ENCODE measurements around the gene ITGA8. TPM values are rescaled to one million over a fixed set of nuclear protein-coding genes. Genes with fewer than 3 reads are reported as not detected.
A peak's percentile ranks its signal among the peaks of the same experiment; 100 is the strongest.

ITGA8 gene
- total and polyA plus RNA-seq, 9 of the 15 experiments (the other 6 are each of a cell fraction or from before 2014, with no cell fraction given): 0.01 to 0.07 (median 0.04) TPM; not detected in 5

GRCh38 chr10:15652117-15652516, 67.6 kb downstream of the ITGA8 start:
- CTCF ChIA-PET (ENCODE audit: low intra/inter-chr PET ratio): no interaction called here
- 45% methylated on average over 7 of the region's 7 CpGs for WGBS (ENCODE audit: insufficient coverage, low coverage, missing lambda C conversion rate)

GRCh38 chr10:15651175-15651574, 68.5 kb downstream of the ITGA8 start:
- ATAC-seq: peak; percentile 50; the same call in 1 of the 3 replicates
- Histone ChIP-seq H3K4me2 (ENCODE audit: insufficient read depth, low read length) (0 out of 2 replicates have a peak overlapping the region, but pooled peaks have one; percentile 19), H3K4me1 (replicated peaks in 1 of 2; ENCODE audit: control insufficient read depth in 2 of 2, insufficient read depth in 2 of 2, low read length in 2 of 2) (peaks cover 0 to 3% of the 10 kb centered on the region in 2 experiments; a peak in 1 of 5 replicates), H3K9me1 (ENCODE audit: control insufficient read depth, insufficient read depth, low read length) (no peaks in the 10 kb centered on the region), H3K27ac (ENCODE audit: extremely low read depth, low read depth, low read length) (no peak overlapping the region), H2AFZ (ENCODE audit: low read depth, low read length) (peak overlapping the region; percentile 2; the same call in 1 of the 2 replicates), H3K9me3 (replicated peaks; ENCODE audit: control insufficient read depth, insufficient read depth, low read depth, low read length) (no peaks in the 10 kb centered on the region), H3K9ac (ENCODE audit: insufficient read depth in 1 of 2, low read depth in 2 of 2, low read length in 2 of 2) (no peak overlapping the region), H3K36me3 (ENCODE audit: control insufficient read depth, insufficient read depth, low read length) (no peaks in the 10 kb centered on the region), H4K20me1 (replicated peaks; ENCODE audit: control insufficient read depth, insufficient read depth, low read length) (no peaks in the 10 kb centered on the region), H3K27me3 (ENCODE audit: control insufficient read depth in 2 of 2, insufficient read depth in 2 of 2, low read length in 2 of 2) (peaks cover 0 to 3% of the 10 kb centered on the region in 2 experiments; a peak in 1 of 5 replicates), H3K4me3 (no peak overlapping the region), H3K79me2 (ENCODE audit: control insufficient read depth, insufficient read depth, low read length) (no peaks in the 10 kb centered on the region)
- peak in 2 of 4 experiments; percentile 17 to 19 for DNase-seq (ENCODE audit: extremely low read depth in 1 of 4, low spot score in 3 of 4)
- 2% methylated on average over 6 of the region's 6 CpGs for WGBS (ENCODE audit: insufficient coverage, low coverage, missing lambda C conversion rate)
- in situ Hi-C loops (cut with MboI) (no loop called here), intact Hi-C loops (cut with micrococcal nuclease) (loop anchor here (2.0 to 10.0 kb wide), 3 partner anchors 62 to 216 kb away; no protein-coding TSS in a partner anchor)
- peak; percentile 63 for FAIRE-seq
- no TSS peak for BruUV-seq (replicated peaks)
- ChIA-PET POLR2A (interaction anchor here (0.9 to 1.4 kb wide), 3 partner anchors 19 to 53 kb away, joined by 3 read pairs; no protein-coding TSS in a partner anchor), CTCF (ENCODE audit: low intra/inter-chr PET ratio) (no interaction called here)
- 0 out of 2 replicates have a peak, but pooled peaks have one; percentile 23 for TF ChIP-seq ZKSCAN8 (CRISPR knock-in tag; IDR thresholded peaks at IDR 0.05)
- peak; percentile 26; the same call in 1 of the 2 replicates for TF ChIP-seq ARID1B (IDR thresholded peaks at IDR 0.05)
- peak; percentile 76 for TF ChIP-seq ZNF311 (CRISPR knock-in tag; IDR thresholded peaks at IDR 0.05)
- TF ChIP-seq POLR2H (tag; IDR thresholded peaks at IDR 0.05; ENCODE audit: low read depth): 0 out of 2 replicates have a peak, but pooled peaks have one; percentile 50
- no peak for TF ChIP-seq TGIF2 (CRISPR knock-in tag; IDR thresholded peaks at IDR 0.05)
- TF ChIP-seq HMBOX1 (IDR thresholded peaks at IDR 0.05): 0 out of 2 replicates have a peak, but pooled peaks have one; percentile 31
- TF ChIP-seq MEIS2 (IDR thresholded peaks at IDR 0.05; ENCODE audit: partially characterized antibody): peak; percentile 52
- peak; percentile 30; the same call in 1 of the 2 replicates for TF ChIP-seq SMARCA4 (IDR thresholded peaks at IDR 0.05)
- 0 out of 4 replicates have a peak, but pooled peaks of 1 of the 2 experiments have one; percentile 9 for TF ChIP-seq RAD21 (CRISPR knock-in tag; conservative IDR thresholded peaks at IDR 0.05 in 1 of 2, IDR thresholded peaks at IDR 0.05 in 1 of 2)
- no peak for TF ChIP-seq OTX1 (CRISPR knock-in tag; IDR thresholded peaks at IDR 0.05)
- TF ChIP-seq ZNF766 (CRISPR knock-in tag; conservative IDR thresholded peaks at IDR 0.05): 0 out of 2 replicates have a peak, but pooled peaks have one; percentile 31
- no peak for TF ChIP-seq SMAD3 (CRISPR knock-in tag; conservative IDR thresholded peaks at IDR 0.05)
- peak; percentile 24; the same call in 1 of the 2 replicates for TF ChIP-seq TCF3 (CRISPR knock-in tag; IDR thresholded peaks at IDR 0.05)

More at GRCh38 chr10:15652117-15652516, 67.6 kb downstream of the ITGA8 start:
- FAIRE-seq (no peak), DNase-seq (ENCODE audit: extremely low read depth in 1 of 4, low spot score in 3 of 4) (no peak), ATAC-seq (no peak)
- Histone ChIP-seq H3K9ac (ENCODE audit: insufficient read depth in 1 of 2, low read depth in 2 of 2, low read length in 2 of 2) (no peak overlapping the region), H4K20me1 (replicated peaks; ENCODE audit: control insufficient read depth, insufficient read depth, low read length) (no peaks in the 10 kb centered on the region), H3K9me1 (ENCODE audit: control insufficient read depth, insufficient read depth, low read length) (no peaks in the 10 kb centered on the region), H3K27ac (ENCODE audit: extremely low read depth, low read depth, low read length) (no peak overlapping the region), H2AFZ (ENCODE audit: low read depth, low read length) (peak overlapping the region; percentile 25), H3K27me3 (ENCODE audit: control insufficient read depth in 2 of 2, insufficient read depth in 2 of 2, low read length in 2 of 2) (peaks cover 0 to 3% of the 10 kb centered on the region in 2 experiments; a peak in 1 of 5 replicates), H3K4me1 (replicated peaks in 1 of 2; ENCODE audit: control insufficient read depth in 2 of 2, insufficient read depth in 2 of 2, low read length in 2 of 2) (peaks cover 0 to 3% of the 10 kb centered on the region in 2 experiments; a peak in 2 of 5 replicates), H3K36me3 (ENCODE audit: control insufficient read depth, insufficient read depth, low read length) (no peaks in the 10 kb centered on the region), H3K4me3 (no peak overlapping the region), H3K4me2 (ENCODE audit: insufficient read depth, low read length) (no peak overlapping the region), H3K9me3 (replicated peaks; ENCODE audit: control insufficient read depth, insufficient read depth, low read depth, low read length) (no peaks in the 10 kb centered on the region), H3K79me2 (ENCODE audit: control insufficient read depth, insufficient read depth, low read length) (no peaks in the 10 kb centered on the region)
- no TSS peak for BruUV-seq (replicated peaks)
- TF ChIP-seq PHTF2 (CRISPR knock-in tag; IDR thresholded peaks at IDR 0.05) (no peak), ZNF311 (CRISPR knock-in tag; IDR thresholded peaks at IDR 0.05) (peak; percentile 5; the same call in 1 of the 2 replicates)
- intact Hi-C loops (cut with micrococcal nuclease): loop anchor here (5.0 to 10.0 kb wide), 2 partner anchors 65 to 217 kb away; no protein-coding TSS in a partner anchor
- POLR2A ChIA-PET: no interaction called here
- in situ Hi-C loops (cut with MboI): no loop called here
